Immature natural killer cell (primary cell): ENCODE data around the gene ZNF827. TPM values are rescaled to one million over a fixed set of nuclear protein-coding genes. Genes with fewer than 3 reads are reported as not detected.
A peak's percentile ranks its signal among the peaks of the same experiment; 100 is the strongest.

Experiments used
- DNase-seq, 3 donors: peaks; one replicate each; pipeline ENCODE4 v3.0.0; 2022; ENCODE audit warnings: mixed read lengths in 1 of 3
- H3K27ac Mint-ChIP-seq, 6 donors: one replicate each; pipeline ENCODE4 v1.8.0; 2020; ENCODE audit warnings: mixed read lengths in 6 of 6, mild to moderate bottlenecking in 5 of 6, inconsistent platforms in 4 of 6, moderate library complexity in 3 of 6
- H3K27me3 Mint-ChIP-seq, 3 donors: one replicate each; pipeline ENCODE4 v1.8.0; 2020 to 2021; ENCODE audit warnings: low read depth in 3 of 3, mild to moderate bottlenecking in 3 of 3, mixed read lengths in 3 of 3, moderate library complexity in 3 of 3, inconsistent platforms in 1 of 3
- H3K36me3 Mint-ChIP-seq, 3 donors: one replicate each; pipeline ENCODE4 v1.8.0; 2020; ENCODE audit warnings: mixed read lengths in 3 of 3, inconsistent platforms in 2 of 3, mild to moderate bottlenecking in 2 of 3
- H3K4me1 Mint-ChIP-seq, 2 donors: one replicate each; pipeline ENCODE4 v1.8.0; 2020; ENCODE audit warnings: inconsistent platforms in 2 of 2, mild to moderate bottlenecking in 2 of 2, mixed read lengths in 2 of 2, moderate library complexity in 1 of 2
- H3K4me3 Mint-ChIP-seq, 5 donors: one replicate each; pipeline ENCODE4 v1.8.0; 2020; ENCODE audit warnings: mild to moderate bottlenecking in 5 of 5, mixed read lengths in 5 of 5, inconsistent platforms in 3 of 5, moderate library complexity in 3 of 5
- H3K9me3 Mint-ChIP-seq, 6 donors: one replicate each; pipeline ENCODE4 v1.8.0; 2020; ENCODE audit warnings: mild to moderate bottlenecking in 6 of 6, mixed read lengths in 6 of 6, inconsistent platforms in 4 of 6, moderate library complexity in 3 of 6
- polyA plus RNA-seq, 3 donors: library from polyadenylated mRNA; unstranded; fragments of 300-500 nt; fragmentation: Illumina TruSeq; gene quantifications; one replicate each; pipeline ENCODE4 v1.2.3, GENCODE V29; 2021

The ZNF827 gene
- polyA plus RNA-seq, 3 donors from 2014 or later, result 1.5 to 4.6 (median 1.7) TPM

DNA sequence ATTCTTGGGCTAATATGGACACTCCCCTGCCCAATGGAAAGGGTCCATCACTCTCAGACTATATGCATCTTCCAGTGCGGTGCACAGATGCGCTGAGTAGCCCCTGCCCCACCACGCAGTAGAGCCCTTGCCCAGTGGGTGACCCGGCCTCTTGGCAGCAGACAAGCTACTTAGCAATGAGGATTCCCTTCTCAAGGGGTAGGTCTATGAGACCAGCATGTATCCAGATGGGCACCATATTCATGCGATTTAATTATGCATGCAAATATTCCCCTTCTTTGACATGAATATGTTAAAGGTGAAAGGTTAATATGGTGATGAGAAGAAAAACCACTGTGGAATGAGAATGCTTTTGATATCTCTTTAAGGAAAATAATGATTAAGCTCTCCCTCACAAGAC, 77.7 kb downstream of the ZNF827 start:
- peaks cover 14 to 21% (median 17%) of the 10 kb centered on the region in 3 donors for H3K36me3 Mint-ChIP-seq
- H3K27me3 Mint-ChIP-seq, result peaks cover 0 to 2% (median 0%) of the 10 kb centered on the region in 3 donors
- DNase-seq, result no peak
- no peaks in the 10 kb centered on the region for H3K9me3 Mint-ChIP-seq
- H3K4me3 Mint-ChIP-seq, result no peak overlapping the region
- H3K4me1 Mint-ChIP-seq, result peaks cover 6 to 8% of the 10 kb centered on the region in 2 donors
- H3K27ac Mint-ChIP-seq, result no peak overlapping the region

- peaks cover 3 to 4% of the 10 kb centered on the region in 2 donors for H3K4me1 Mint-ChIP-seq
Observed at GRCh38 chr4:145860446-145860845, 78.2 kb downstream of the ZNF827 start.

GRCh38 chr4:145859926-145860325, 78.7 kb downstream of the ZNF827 start:
- Mint-ChIP-seq H3K4me1 (no peaks in the 10 kb centered on the region), H3K9me3 (no peaks in the 10 kb centered on the region), H3K27me3 (no peaks in the 10 kb centered on the region), H3K27ac (peak overlapping the region in 1 of 6 donors; percentile 6), H3K4me3 (no peak overlapping the region), H3K36me3 (peaks cover 14 to 21% (median 17%) of the 10 kb centered on the region in 3 donors)
- DNase-seq, result no peak

More at GRCh38 chr4:145860446-145860845, 78.2 kb downstream of the ZNF827 start:
- no peak overlapping the region for H3K4me3 Mint-ChIP-seq
- no peaks in the 10 kb centered on the region for H3K9me3 Mint-ChIP-seq
- no peak for DNase-seq
- H3K27me3 Mint-ChIP-seq, result no peaks in the 10 kb centered on the region
- peaks cover 14 to 21% (median 17%) of the 10 kb centered on the region in 3 donors for H3K36me3 Mint-ChIP-seq
- no peak overlapping the region for H3K27ac Mint-ChIP-seq

DNA sequence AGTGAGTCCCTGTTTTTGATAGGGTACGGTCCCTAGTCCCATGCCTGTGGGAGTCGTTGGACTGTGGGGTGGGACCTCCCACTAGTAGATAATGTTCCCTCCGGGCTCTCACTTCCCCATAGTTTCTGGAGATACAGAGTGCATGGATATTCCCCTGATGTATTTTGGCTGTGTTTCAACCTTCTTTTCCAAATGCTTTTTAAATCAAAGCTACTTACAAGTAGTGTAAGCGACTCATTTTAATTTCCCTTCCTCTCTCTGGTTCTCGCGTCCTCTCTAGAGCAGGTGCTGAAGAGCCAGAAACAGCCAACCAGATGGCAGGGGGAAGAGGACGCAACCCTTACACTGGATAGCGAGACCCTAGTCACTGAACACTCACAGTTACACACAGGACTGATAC, 79.2 kb downstream of the ZNF827 start:
- DNase-seq, result no peak
- Mint-ChIP-seq H3K9me3 (no peaks in the 10 kb centered on the region), H3K27ac (no peak overlapping the region), H3K4me3 (no peak overlapping the region), H3K27me3 (no peaks in the 10 kb centered on the region), H3K36me3 (peaks cover 14 to 21% (median 17%) of the 10 kb centered on the region in 3 donors), H3K4me1 (no peaks in the 10 kb centered on the region)

GRCh38 chr4:145852256-145852839, 86.3 kb downstream of the ZNF827 start:
- peaks cover 0 to 2% (median 0%) of the 10 kb centered on the region in 3 donors for H3K27me3 Mint-ChIP-seq
- no peaks in the 10 kb centered on the region for H3K9me3 Mint-ChIP-seq
- peaks cover 6 to 18% (median 12%) of the 10 kb centered on the region in 3 donors for H3K36me3 Mint-ChIP-seq
- no peak for DNase-seq
- H3K27ac Mint-ChIP-seq, result no peak overlapping the region
- peaks cover 9 to 12% of the 10 kb centered on the region in 2 donors for H3K4me1 Mint-ChIP-seq
- H3K4me3 Mint-ChIP-seq, result no peak overlapping the region

DNA sequence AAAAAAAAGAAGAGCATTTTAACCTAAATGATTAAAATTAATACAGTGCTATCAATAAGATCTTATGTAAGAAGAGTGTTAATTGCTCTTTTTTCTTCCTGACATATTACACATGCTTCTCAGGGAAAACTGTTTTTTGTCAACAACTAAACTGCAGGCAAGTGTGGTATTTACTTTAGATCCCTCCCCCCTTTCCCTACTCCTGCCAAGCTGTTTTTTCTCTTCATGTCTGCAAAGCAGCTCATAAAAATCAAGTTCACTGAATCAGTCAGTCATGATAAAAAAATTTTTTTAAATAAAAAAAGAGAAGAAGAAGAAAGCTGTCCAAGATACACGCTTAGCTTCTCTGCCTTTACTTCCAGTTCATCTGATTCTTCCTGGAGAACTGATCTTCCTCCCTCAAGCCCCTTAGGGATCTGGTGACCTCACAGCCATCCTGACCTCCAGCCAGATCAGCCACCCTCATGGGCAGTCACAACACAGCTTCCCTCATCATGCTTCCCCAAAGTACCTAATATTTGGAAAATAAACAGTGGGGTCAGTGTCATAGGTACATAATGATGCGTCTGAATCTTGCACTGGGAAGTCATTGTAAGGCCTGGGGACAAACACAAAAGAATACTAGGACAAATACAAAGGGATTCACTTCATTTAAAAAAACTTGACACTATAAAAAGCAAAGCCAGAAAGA, 87.0 kb downstream of the ZNF827 start:
- Mint-ChIP-seq H3K27ac (peak overlapping the region in 1 of 6 donors; percentile 50), H3K36me3 (peaks cover 3 to 16% (median 12%) of the 10 kb centered on the region in 3 donors)

GRCh38 chr4:145847764-145848163, 90.9 kb downstream of the ZNF827 start:
- H3K4me3 Mint-ChIP-seq, result no peak overlapping the region
- H3K9me3 Mint-ChIP-seq, result no peaks in the 10 kb centered on the region
- H3K4me1 Mint-ChIP-seq, result peaks cover 19 to 33% of the 10 kb centered on the region in 2 donors
- DNase-seq, result no peak
- H3K36me3 Mint-ChIP-seq, result peaks cover 13 to 27% (median 23%) of the 10 kb centered on the region in 3 donors
- peaks cover 0 to 4% (median 0%) of the 10 kb centered on the region in 3 donors for H3K27me3 Mint-ChIP-seq
- peak overlapping the region in 3 of 6 donors; percentile 2 to 44 (median 26) for H3K27ac Mint-ChIP-seq

More for the DNA sequence above, 87.0 kb downstream of the ZNF827 start:
- Mint-ChIP-seq H3K27me3 (peaks cover 0 to 2% (median 0%) of the 10 kb centered on the region in 3 donors), H3K4me1 (peaks cover 11 to 12% of the 10 kb centered on the region in 2 donors), H3K9me3 (no peaks in the 10 kb centered on the region), H3K4me3 (no peak overlapping the region)
- DNase-seq, result no peak

- DNase-seq, result no peak
- Mint-ChIP-seq H3K4me3 (no peak overlapping the region), H3K27me3 (peaks cover 0 to 2% (median 0%) of the 10 kb centered on the region in 3 donors), H3K36me3 (peaks cover 28 to 35% (median 31%) of the 10 kb centered on the region in 3 donors), H3K27ac (peak overlapping the region in 1 of 6 donors; percentile 40), H3K4me1 (peaks cover 19 to 34% of the 10 kb centered on the region in 2 donors), H3K9me3 (no peaks in the 10 kb centered on the region)
Observed at GRCh38 chr4:145845118-145845517, 93.5 kb downstream of the ZNF827 start.

GRCh38 chr4:145843639-145844038, 95.0 kb downstream of the ZNF827 start:
- H3K27ac Mint-ChIP-seq, result peak overlapping the region; percentile 4 to 42 (median 14)
- no peaks in the 10 kb centered on the region for H3K9me3 Mint-ChIP-seq
- peak overlapping the region in 1 of 5 donors; percentile 34 for H3K4me3 Mint-ChIP-seq
- no peak for DNase-seq
- H3K27me3 Mint-ChIP-seq, result peaks cover 0 to 4% (median 0%) of the 10 kb centered on the region in 3 donors
- peaks cover 28 to 43% (median 36%) of the 10 kb centered on the region in 3 donors for H3K36me3 Mint-ChIP-seq
- H3K4me1 Mint-ChIP-seq, result peaks cover 19 to 34% of the 10 kb centered on the region in 2 donors

- peaks cover 0 to 4% (median 0%) of the 10 kb centered on the region in 3 donors for H3K27me3 Mint-ChIP-seq
- no peak overlapping the region for H3K4me3 Mint-ChIP-seq
- DNase-seq, result no peak
- H3K9me3 Mint-ChIP-seq, result no peaks in the 10 kb centered on the region
- H3K27ac Mint-ChIP-seq, result peak overlapping the region in 3 of 6 donors; percentile 4 to 14 (median 13)
- peaks cover 28 to 43% (median 36%) of the 10 kb centered on the region in 3 donors for H3K36me3 Mint-ChIP-seq
- peaks cover 16 to 30% of the 10 kb centered on the region in 2 donors for H3K4me1 Mint-ChIP-seq
Observed at GRCh38 chr4:145843148-145843547, 95.5 kb downstream of the ZNF827 start.

- no peaks in the 10 kb centered on the region for H3K9me3 Mint-ChIP-seq
- H3K27ac Mint-ChIP-seq, result no peak overlapping the region
- peaks cover 0 to 4% (median 0%) of the 10 kb centered on the region in 3 donors for H3K27me3 Mint-ChIP-seq
- peaks cover 10 to 22% of the 10 kb centered on the region in 2 donors for H3K4me1 Mint-ChIP-seq
- H3K4me3 Mint-ChIP-seq, result no peak overlapping the region
- peaks cover 23 to 39% (median 36%) of the 10 kb centered on the region in 3 donors for H3K36me3 Mint-ChIP-seq
- no peak for DNase-seq
Observed at GRCh38 chr4:145842224-145842887, 96.3 kb downstream of the ZNF827 start.

DNA sequence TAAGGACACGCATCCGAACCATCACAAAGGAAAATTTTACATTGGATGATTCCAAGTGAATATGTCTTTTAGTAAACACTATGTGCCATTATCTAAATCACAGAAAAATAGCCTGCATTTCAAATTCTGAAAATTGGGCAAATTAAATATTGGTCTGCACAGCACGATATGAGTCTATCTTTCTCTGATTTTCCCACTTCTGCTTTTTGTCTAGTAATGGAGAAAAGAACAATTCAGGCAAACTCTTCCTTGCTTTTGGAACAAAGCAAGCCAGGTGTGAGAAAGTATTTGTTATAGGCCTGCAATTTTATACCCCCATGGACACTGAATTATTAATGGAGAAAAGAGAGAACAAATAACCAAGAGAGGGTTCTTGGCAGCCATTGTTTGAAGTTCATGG, 97.8 kb downstream of the ZNF827 start:
- peaks cover 20 to 35% (median 34%) of the 10 kb centered on the region in 3 donors for H3K36me3 Mint-ChIP-seq
- no peaks in the 10 kb centered on the region for H3K9me3 Mint-ChIP-seq
- H3K27me3 Mint-ChIP-seq, result peaks cover 0 to 4% (median 0%) of the 10 kb centered on the region in 3 donors
- H3K4me3 Mint-ChIP-seq, result no peak overlapping the region
- no peak for DNase-seq
- no peak overlapping the region for H3K27ac Mint-ChIP-seq
- H3K4me1 Mint-ChIP-seq, result peaks cover 9 to 22% of the 10 kb centered on the region in 2 donors

DNA sequence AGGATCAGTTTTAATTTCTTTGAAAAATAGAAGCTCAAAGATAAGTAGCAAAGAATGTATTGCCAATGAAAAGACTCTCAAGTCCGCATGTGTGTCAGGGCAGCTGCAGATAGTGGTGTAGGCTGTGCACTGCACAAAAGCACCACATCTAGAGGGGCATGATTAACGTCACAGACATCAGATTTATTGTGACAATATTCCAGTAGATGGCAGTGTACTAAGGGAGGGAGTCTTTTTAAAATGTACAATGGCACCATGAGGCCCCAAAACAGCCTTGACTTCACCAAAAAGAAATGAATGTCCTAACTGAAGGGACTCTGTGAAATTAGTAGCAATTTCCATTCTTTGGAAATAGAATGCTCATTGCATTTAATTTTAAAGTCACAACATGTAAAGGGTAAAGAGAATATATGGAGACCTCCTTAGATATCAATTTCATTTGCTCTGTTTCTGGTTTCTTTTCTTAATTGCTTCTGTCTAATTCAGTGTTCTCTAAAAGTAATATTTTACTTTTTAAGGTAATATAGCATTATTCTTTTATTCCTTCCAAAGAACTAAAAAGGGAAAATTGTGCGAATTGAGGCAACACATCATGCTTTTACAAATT, 98.4 kb downstream of the ZNF827 start:
- peaks cover 20 to 31% (median 28%) of the 10 kb centered on the region in 3 donors for H3K36me3 Mint-ChIP-seq
- H3K27ac Mint-ChIP-seq, result no peak overlapping the region
- peak; percentile 3 to 26 (median 20) for DNase-seq

More for the DNA sequence above, 98.4 kb downstream of the ZNF827 start:
- H3K9me3 Mint-ChIP-seq, result no peaks in the 10 kb centered on the region
- peaks cover 9 to 22% of the 10 kb centered on the region in 2 donors for H3K4me1 Mint-ChIP-seq
- no peak overlapping the region for H3K4me3 Mint-ChIP-seq
- H3K27me3 Mint-ChIP-seq, result peaks cover 0 to 4% (median 0%) of the 10 kb centered on the region in 3 donors
